NCI-H774 (cell line): ENCODE data around the gene OTOA.
"Not testable (repeated sequence)": the region's sequence is repeated elsewhere in the genome, so short reads cannot be mapped to it uniquely, and the experiment has no call there.

Experiments used
- DNase-seq: peaks from one replicate; lab custom pipeline; 2025; lab: John Stamatoyannopoulos, UW

Gene OTOA

GRCh38 chr16:21722771-21723455, 59.1 kb downstream of the OTOA start:
- no peak for DNase-seq

GRCh38 chr16:21723532-21723931, 59.8 kb downstream of the OTOA start:
- DNase-seq: no peak

GRCh38 chr16:21727344-21727743, 63.6 kb downstream of the OTOA start:
- no peak for DNase-seq

GRCh38 chr16:21731233-21731632, 67.5 kb downstream of the OTOA start:
- DNase-seq: not testable (repeated sequence)

- DNase-seq: not testable (repeated sequence)
Measured at GRCh38 chr16:21740637-21741036, 76.9 kb downstream of the OTOA start.

- DNase-seq: not testable (repeated sequence)
Measured at GRCh38 chr16:21756192-21757079, 92.7 kb downstream of the OTOA start.

- not testable (repeated sequence) for DNase-seq
Measured at GRCh38 chr16:21757080-21757671, 93.4 kb downstream of the OTOA start.

- DNase-seq: not testable (repeated sequence)
Measured at GRCh38 chr16:21768280-21768679, 104.5 kb downstream of the OTOA start.

- DNase-seq: not testable (repeated sequence)
Measured at GRCh38 chr16:21768810-21769209, 105.0 kb downstream of the OTOA start.

GRCh38 chr16:21769284-21769683, 105.5 kb downstream of the OTOA start:
- not testable (repeated sequence) for DNase-seq

- not testable (repeated sequence) for DNase-seq
Measured at GRCh38 chr16:21770584-21770983, 106.8 kb downstream of the OTOA start.

GRCh38 chr16:21772547-21773206, 108.9 kb downstream of the OTOA start:
- not testable (repeated sequence) for DNase-seq

- not testable (repeated sequence) for DNase-seq
Measured at GRCh38 chr16:21773207-21773553, 109.4 kb downstream of the OTOA start.

- DNase-seq: not testable (repeated sequence)
Measured at GRCh38 chr16:21780525-21780924, 116.8 kb downstream of the OTOA start.

GRCh38 chr16:21790506-21790905, 126.7 kb downstream of the OTOA start:
- DNase-seq: not testable (repeated sequence)

- not testable (repeated sequence) for DNase-seq
Measured at GRCh38 chr16:21793310-21793709, 129.5 kb downstream of the OTOA start.

- not testable (repeated sequence) for DNase-seq
Measured at GRCh38 chr16:21798601-21799000, 134.8 kb downstream of the OTOA start.

GRCh38 chr16:21801538-21802374, 138.0 kb downstream of the OTOA start:
- DNase-seq: not testable (repeated sequence)

- not testable (repeated sequence) for DNase-seq
Measured at GRCh38 chr16:21802375-21802663, 138.6 kb downstream of the OTOA start.
